ENCODE measurements around the gene CCL11. TPM values are rescaled to one million over a fixed set of nuclear protein-coding genes. Genes with fewer than 3 reads are reported as not detected.

CCL11 gene
- total RNA-seq, 4 donors from 2014 or later = not detected

DNA sequence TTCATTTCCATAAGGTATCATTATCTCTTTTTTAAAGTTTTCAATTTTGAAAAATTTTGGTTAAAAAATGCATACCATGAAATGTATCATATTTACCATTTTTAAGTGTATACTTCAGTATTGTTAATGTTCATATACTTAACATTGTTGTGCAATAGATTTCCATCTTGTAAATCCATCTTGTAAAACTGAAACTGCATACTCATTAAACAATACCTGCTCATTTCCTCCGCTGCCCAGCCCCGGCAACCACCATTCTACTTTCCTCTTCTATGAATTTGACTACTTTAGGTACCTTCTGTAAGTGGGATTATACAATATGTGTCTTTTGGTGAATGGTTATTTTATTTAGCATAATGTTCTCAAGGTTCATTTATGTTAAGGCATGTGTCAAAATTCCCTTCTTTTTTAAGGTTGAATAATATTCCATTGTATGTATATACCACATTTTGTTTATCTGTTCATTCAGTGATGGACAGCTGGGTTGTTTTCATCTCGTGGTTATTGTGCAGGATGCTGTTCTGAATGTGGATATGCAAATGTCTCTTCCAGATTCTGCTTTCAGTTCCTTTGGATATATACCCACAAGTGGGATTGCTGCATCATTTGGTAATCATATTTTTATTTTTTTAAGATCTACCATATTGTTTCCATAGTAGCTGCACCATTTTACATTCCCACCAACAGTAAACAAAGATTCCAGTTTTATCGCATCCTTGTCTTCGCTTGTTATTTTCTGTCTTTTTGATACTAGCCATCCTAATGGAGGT lies 23.8 kb upstream of the CCL11 start:
- WGBS, 2 donors = 90 to 92% methylated on average over 5 of the region's 5 CpGs
- Histone ChIP-seq H3K36me3 (no peaks in the 10 kb centered on the region), H3K4me1 (no peaks in the 10 kb centered on the region), H3K9me3 (no peaks in the 10 kb centered on the region), H3K27me3 (no peaks in the 10 kb centered on the region), H3K4me3 (replicated peaks in 1 of 3) (no peak overlapping the region), H3K27ac (no peak overlapping the region)
- TF ChIP-seq POLR2A (IDR thresholded peaks at IDR 0.05) = no peak
- TF ChIP-seq, protein P1, sequence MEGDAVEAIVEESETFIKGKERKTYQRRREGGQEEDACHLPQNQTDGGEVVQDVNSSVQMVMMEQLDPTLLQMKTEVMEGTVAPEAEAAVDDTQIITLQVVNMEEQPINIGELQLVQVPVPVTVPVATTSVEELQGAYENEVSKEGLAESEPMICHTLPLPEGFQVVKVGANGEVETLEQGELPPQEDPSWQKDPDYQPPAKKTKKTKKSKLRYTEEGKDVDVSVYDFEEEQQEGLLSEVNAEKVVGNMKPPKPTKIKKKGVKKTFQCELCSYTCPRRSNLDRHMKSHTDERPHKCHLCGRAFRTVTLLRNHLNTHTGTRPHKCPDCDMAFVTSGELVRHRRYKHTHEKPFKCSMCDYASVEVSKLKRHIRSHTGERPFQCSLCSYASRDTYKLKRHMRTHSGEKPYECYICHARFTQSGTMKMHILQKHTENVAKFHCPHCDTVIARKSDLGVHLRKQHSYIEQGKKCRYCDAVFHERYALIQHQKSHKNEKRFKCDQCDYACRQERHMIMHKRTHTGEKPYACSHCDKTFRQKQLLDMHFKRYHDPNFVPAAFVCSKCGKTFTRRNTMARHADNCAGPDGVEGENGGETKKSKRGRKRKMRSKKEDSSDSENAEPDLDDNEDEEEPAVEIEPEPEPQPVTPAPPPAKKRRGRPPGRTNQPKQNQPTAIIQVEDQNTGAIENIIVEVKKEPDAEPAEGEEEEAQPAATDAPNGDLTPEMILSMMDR (IDR thresholded peaks at IDR 0.05) = no peak
- intact Hi-C loops (cut with DNase I) = no loop called here
- no peak for DNase-seq

GRCh38 chr17:34265711-34266110 lies 19.8 kb upstream of the CCL11 start:
- Histone ChIP-seq H3K36me3 (no peaks in the 10 kb centered on the region), H3K27me3 (no peaks in the 10 kb centered on the region), H3K4me1 (no peaks in the 10 kb centered on the region), H3K9me3 (no peaks in the 10 kb centered on the region), H3K27ac (no peak overlapping the region), H3K4me3 (replicated peaks in 1 of 3) (no peak overlapping the region)
- 50 to 56% methylated on average over 3 of the region's 3 CpGs for WGBS, 2 donors
- no peak for DNase-seq
- intact Hi-C loops (cut with DNase I) = no loop called here
- TF ChIP-seq, protein P1 (IDR thresholded peaks at IDR 0.05) = no peak
- no peak for TF ChIP-seq POLR2A (IDR thresholded peaks at IDR 0.05)

DNA sequence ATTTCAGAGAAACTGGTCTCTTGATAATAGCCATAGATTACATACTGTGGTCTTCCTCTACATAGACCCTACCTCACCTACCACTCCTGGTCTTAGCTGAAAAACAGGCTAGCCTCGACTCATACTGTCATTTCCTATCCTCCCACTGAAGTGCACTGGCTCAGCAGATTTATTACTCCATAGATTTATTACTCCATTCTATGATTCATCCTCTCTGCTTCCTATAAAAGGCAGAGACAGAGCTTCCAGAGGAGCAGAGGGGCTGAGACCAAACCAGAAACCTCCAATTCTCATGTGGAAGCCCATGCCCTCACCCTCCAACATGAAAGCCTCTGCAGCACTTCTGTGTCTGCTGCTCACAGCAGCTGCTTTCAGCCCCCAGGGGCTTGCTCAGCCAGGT lies 15.6 kb upstream of the CCL11 start, which contains the start of gene CCL7:
Gene CCL7, plus strand, starts transcription at position 253 of the 400 bp plus-strand sequence. Its CDS starts 70 bp downstream, at position 323.
- DNase-seq = no peak
- no peaks in the 10 kb centered on the region for H3K27me3 ChIP-seq
- H3K27ac ChIP-seq = no peak within 1 kb of the TSS
- intact Hi-C loops (cut with DNase I) = no loop called here
- H3K9me3 ChIP-seq = no peaks in the 10 kb centered on the region
- TF ChIP-seq, protein P1 (IDR thresholded peaks at IDR 0.05) = no peak
- no peak for TF ChIP-seq POLR2A (IDR thresholded peaks at IDR 0.05)
- H3K4me1 ChIP-seq = no peaks in the 10 kb centered on the region
- H3K36me3 ChIP-seq = no peaks in the 10 kb centered on the region
- no peak within 1 kb of the TSS for H3K4me3 ChIP-seq (replicated peaks in 1 of 3)
- 53 to 59% methylated on average over 1 of the region's 1 CpG for WGBS, 2 donors

DNA sequence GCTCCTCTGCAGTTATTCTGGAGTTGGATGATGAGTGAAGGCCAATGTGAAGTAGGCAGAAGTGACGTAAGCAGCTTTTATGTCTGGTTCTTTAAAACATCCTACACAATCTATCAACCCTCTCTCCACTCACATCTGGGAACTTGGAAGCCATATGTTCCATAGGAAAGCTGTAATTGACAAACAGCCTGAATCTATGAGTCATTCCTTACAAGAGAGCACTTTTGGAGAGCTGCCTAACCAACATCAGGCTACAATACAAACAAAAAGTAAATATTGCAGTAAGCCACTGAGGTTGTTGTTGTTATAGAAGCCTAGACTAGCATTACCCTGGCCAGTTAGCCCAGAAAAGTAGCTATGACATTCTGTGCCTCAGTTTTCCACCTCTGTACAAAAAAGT lies 9.7 kb upstream of the CCL11 start:
- Histone ChIP-seq H3K4me1 (no peaks in the 10 kb centered on the region), H3K4me3 (replicated peaks in 1 of 3) (no peak overlapping the region), H3K27ac (no peak overlapping the region), H3K27me3 (no peaks in the 10 kb centered on the region), H3K9me3 (no peaks in the 10 kb centered on the region), H3K36me3 (no peaks in the 10 kb centered on the region)
- TF ChIP-seq, protein P1 (IDR thresholded peaks at IDR 0.05) = no peak
- no peak for TF ChIP-seq POLR2A (IDR thresholded peaks at IDR 0.05)
- no peak for DNase-seq
- 0 to 3% methylated on average over 1 of the region's 1 CpG for WGBS, 2 donors
- intact Hi-C loops (cut with DNase I) = no loop called here

GRCh38 chr17:34276826-34277225 lies 8.7 kb upstream of the CCL11 start:
- TF ChIP-seq, protein P1 (IDR thresholded peaks at IDR 0.05) = no peak
- no peak for TF ChIP-seq POLR2A (IDR thresholded peaks at IDR 0.05)
- H3K27me3 ChIP-seq = no peaks in the 10 kb centered on the region
- H3K9me3 ChIP-seq = no peaks in the 10 kb centered on the region
- H3K36me3 ChIP-seq = no peaks in the 10 kb centered on the region
- H3K4me3 ChIP-seq (replicated peaks in 1 of 3) = no peak overlapping the region
- no peak for DNase-seq
- 62 to 65% methylated on average over 4 of the region's 4 CpGs for WGBS, 2 donors
- intact Hi-C loops (cut with DNase I) = no loop called here
- H3K27ac ChIP-seq = no peak overlapping the region
- no peaks in the 10 kb centered on the region for H3K4me1 ChIP-seq
